ENCODE data around the gene MKRN1.
"Not testable (repeated sequence)": the region's sequence is repeated elsewhere in the genome, so short reads cannot be mapped to it uniquely, and the experiment has no call there.

The MKRN1 gene

GRCh38 chr7:140479062-140479738 is at the start of gene MKRN1:
Gene MKRN1 (minus strand): TSS chr7:140479505. CDS start chr7:140479344, 161 bp downstream.
- DNase-seq (ENCODE audit: low read depth, low spot score) = peak; percentile 99

- peak; percentile 10 for DNase-seq (ENCODE audit: low read depth, low spot score)
These were observed 47.7 kb upstream of the MKRN1 start for GRCh38 chr7:140526787-140527664.

GRCh38 chr7:140526214-140526613 is 46.9 kb upstream of the MKRN1 start:
- DNase-seq (ENCODE audit: low read depth, low spot score) = peak; percentile 33

- DNase-seq (ENCODE audit: low read depth, low spot score) = no peak
These were observed 46.4 kb upstream of the MKRN1 start for GRCh38 chr7:140525743-140526142.

- peak; percentile 18 for DNase-seq (ENCODE audit: low read depth, low spot score)
These were observed 42.1 kb upstream of the MKRN1 start for GRCh38 chr7:140521421-140521820.

GRCh38 chr7:140519007-140519399 is 39.7 kb upstream of the MKRN1 start:
- DNase-seq (ENCODE audit: low read depth, low spot score) = peak; percentile 51

GRCh38 chr7:140518370-140519006 is 39.2 kb upstream of the MKRN1 start:
- no peak for DNase-seq (ENCODE audit: low read depth, low spot score)

- DNase-seq (ENCODE audit: low read depth, low spot score) = peak; percentile 98
These were observed 38.5 kb upstream of the MKRN1 start for GRCh38 chr7:140517546-140518369.

GRCh38 chr7:140512317-140513000 is 33.2 kb upstream of the MKRN1 start:
- DNase-seq (ENCODE audit: low read depth, low spot score) = no peak

GRCh38 chr7:140509789-140510188 is 30.5 kb upstream of the MKRN1 start:
- peak; percentile 11 for DNase-seq (ENCODE audit: low read depth, low spot score)

- DNase-seq (ENCODE audit: low read depth, low spot score) = not testable (repeated sequence)
These were observed 28.3 kb upstream of the MKRN1 start for GRCh38 chr7:140507556-140507955.

- DNase-seq (ENCODE audit: low read depth, low spot score) = peak; percentile 73
These were observed 27.6 kb upstream of the MKRN1 start for GRCh38 chr7:140506788-140507464.

GRCh38 chr7:140501966-140502365 is 22.7 kb upstream of the MKRN1 start:
- peak; percentile 28 for DNase-seq (ENCODE audit: low read depth, low spot score)

GRCh38 chr7:140497807-140498206 is 18.5 kb upstream of the MKRN1 start:
- peak; percentile 6 for DNase-seq (ENCODE audit: low read depth, low spot score)

GRCh38 chr7:140497241-140497769 is 18.0 kb upstream of the MKRN1 start:
- DNase-seq (ENCODE audit: low read depth, low spot score) = no peak

- no peak for DNase-seq (ENCODE audit: low read depth, low spot score)
These were observed 16.3 kb upstream of the MKRN1 start for GRCh38 chr7:140495514-140496097.

GRCh38 chr7:140494867-140495266 is 15.6 kb upstream of the MKRN1 start:
- no peak for DNase-seq (ENCODE audit: low read depth, low spot score)

- DNase-seq (ENCODE audit: low read depth, low spot score) = peak; percentile 45
These were observed 9.7 kb upstream of the MKRN1 start for GRCh38 chr7:140489026-140489359.

GRCh38 chr7:140485500-140486265 is 6.4 kb upstream of the MKRN1 start:
- peak; percentile 50 for DNase-seq (ENCODE audit: low read depth, low spot score)

Data from ELF-1 (cell line).